GM12878 (cell line): Measurements from ENCODE around the gene TRIB2. TPM values are rescaled to one million over a fixed set of nuclear protein-coding genes. Genes with fewer than 3 reads are reported as not detected.

ENCODE experiments used
- ATAC-seq: fragments of 200-7000 bp; cut with Tn5 transposase; 3 replicates; pipeline ENCODE4 v1.9.1; 2020; ENCODE audit warnings: mild to moderate bottlenecking, moderate library complexity
- BruUV-seq: library from RNA; stranded (reverse); fragments of 400-500 nt; replicated peaks from 2 replicates; lab custom pipeline; 2021; lab: Mats Ljungman, UMichigan
- CTCF ChIA-PET: fragments of 300-600 bp; sonication (Branson Sonifier 250); formaldehyde crosslinking; extraction: SDS; loops from one replicate; lab custom pipeline; 2021; ENCODE audit warnings: inconsistent platforms; lab: Yijun Ruan, JAX
- POLR2A ChIA-PET: fragments of 350-600 bp; formaldehyde crosslinking; extraction: SDS; loops from one replicate; lab custom pipeline; 2021; ENCODE audit warnings: inconsistent platforms; lab: Charles Lee
- RAD21 ChIA-PET: fragments of 300-600 bp; sonication (Branson Sonifier 250); formaldehyde crosslinking; loops from one replicate; lab custom pipeline; 2023; ENCODE audit warnings: antibody characterized with exemption; ENCODE audit not compliant: unreplicated experiment; lab: Charles Lee
- SMC1A ChIA-PET: fragments of 300-600 bp; sonication (Branson Sonifier 250); formaldehyde crosslinking; loops from one replicate; lab custom pipeline; 2023; ENCODE audit not compliant: unreplicated experiment, uncharacterized antibody; lab: Charles Lee
- DNase-seq: peaks from one replicate; pipeline ENCODE4 v3.0.0-alpha.2; 2011; ENCODE audit warnings: low read depth, low spot score
- FAIRE-seq: peaks from 3 replicates; lab custom pipeline; 2011; peaks lifted over from hg19 to GRCh38; lab: Jason Lieb, UNC
- H2AFZ ChIP-seq: 2 replicates; pipeline ENCODE4 v1.6.0; 2011; ENCODE audit warnings: low read depth, low read length, control low read depth; ENCODE audit not compliant: control insufficient read depth
- H3K27ac ChIP-seq: 2 replicates; pipeline ENCODE4 v1.5.1; 2011; ENCODE audit warnings: control low read depth; ENCODE audit not compliant: control insufficient read depth, insufficient read depth
- H3K27me3 ChIP-seq, 2 experiments: replicated peaks in 1 of 2; 2 replicates each; pipeline versions ENCODE4 v1.6.0 to v1.6.1; 2011; ENCODE audit warnings: low read length in 1 of 2; ENCODE audit not compliant: control insufficient read depth in 2 of 2, insufficient read depth in 2 of 2
- H3K36me3 ChIP-seq, 2 experiments: 2 replicates each; pipeline ENCODE4 v1.5.1; 2011; ENCODE audit warnings: low read length in 1 of 2; ENCODE audit not compliant: control insufficient read depth in 2 of 2, insufficient read depth in 2 of 2
- H3K4me1 ChIP-seq: 2 replicates; pipeline ENCODE4 v1.6.1; 2011; ENCODE audit warnings: mild to moderate bottlenecking, low read length, moderate library complexity, mixed read lengths; ENCODE audit not compliant: control insufficient read depth, insufficient read depth
- H3K4me2 ChIP-seq: 2 replicates; pipeline ENCODE4 v1.6.0; 2011; ENCODE audit warnings: control low read depth; ENCODE audit not compliant: control insufficient read depth, insufficient read depth
- H3K4me3 ChIP-seq: fragments of 200-600 bp; sonication (generic); 2 replicates; pipeline ENCODE4 v1.5.1; 2016
- H3K79me2 ChIP-seq: 2 replicates; pipeline ENCODE4 v1.6.0; 2011; ENCODE audit warnings: low read length; ENCODE audit not compliant: control insufficient read depth, insufficient read depth
- H3K9ac ChIP-seq: 2 replicates; pipeline ENCODE4 v1.8.0; 2011; ENCODE audit warnings: low read length, control low read depth, mixed read lengths; ENCODE audit not compliant: control insufficient read depth, insufficient read depth
- H3K9me3 ChIP-seq: replicated peaks from 3 replicates; pipeline ENCODE4 v1.5.1; 2011; ENCODE audit warnings: mild to moderate bottlenecking, low read length; ENCODE audit not compliant: control insufficient read depth, insufficient read depth
- H4K20me1 ChIP-seq: 2 replicates; pipeline ENCODE4 v1.6.0; 2011; ENCODE audit not compliant: control insufficient read depth, insufficient read depth
- CBFB ChIP-seq: IDR thresholded peaks from 2 replicates; pipeline ENCODE4 v1.6.1; 2016; ENCODE audit warnings: antibody characterized with exemption, low read depth
- CHD4 ChIP-seq: fragments of 200-600 bp; sonication (generic); IDR thresholded peaks from 2 replicates; pipeline ENCODE4 v1.6.1; 2016; ENCODE audit warnings: mild to moderate bottlenecking
- DPF2 ChIP-seq: fragments of 450-650 bp; IDR thresholded peaks from 2 replicates; pipeline ENCODE4 v1.6.1; 2017; ENCODE audit warnings: mild to moderate bottlenecking
- EP300 ChIP-seq, 2 experiments: fragments of 150-350 bp in 1 of 2; IDR thresholded peaks; 2 replicates each; pipeline ENCODE4 v1.6.1; 2011 to 2012; ENCODE audit warnings: low read depth in 2 of 2, low read length in 2 of 2, borderline replicate concordance in 1 of 2, improper control_type of control experiment in 1 of 2, inconsistent platforms in 1 of 2; ENCODE audit not compliant: control insufficient read depth in 1 of 2
- GABPA ChIP-seq: IDR thresholded peaks from 2 replicates; pipeline ENCODE4 v1.6.1; 2014; ENCODE audit warnings: antibody characterized with exemption, low read depth, mild to moderate bottlenecking, inconsistent platforms
- IRF4 ChIP-seq: IDR thresholded peaks from 2 replicates; pipeline ENCODE4 v1.6.1; 2011; ENCODE audit warnings: low read depth, low read length
- KAT2A ChIP-seq: conservative IDR thresholded peaks from 2 replicates; pipeline ENCODE4 v1.6.1; 2011; ENCODE audit warnings: low read depth, low read length; ENCODE audit not compliant: control insufficient read depth
- LARP7 ChIP-seq: fragments of 450-650 bp; IDR thresholded peaks from 2 replicates; pipeline ENCODE4 v1.6.1; 2017; ENCODE audit warnings: mild to moderate bottlenecking
- NFYB ChIP-seq: IDR thresholded peaks from 2 replicates; pipeline ENCODE4 v1.6.1; 2011; ENCODE audit warnings: low read depth, mild to moderate bottlenecking, low read length, improper control_type of control experiment, moderate library complexity; ENCODE audit not compliant: insufficient read depth
- STAT1 ChIP-seq: fragments of 450-650 bp; conservative IDR thresholded peaks from 2 replicates; pipeline ENCODE4 v1.6.1; 2014; ENCODE audit warnings: antibody characterized with exemption, mild to moderate bottlenecking
- ZNF207 ChIP-seq: fragments of 450-650 bp; IDR thresholded peaks from 2 replicates; pipeline ENCODE4 v1.6.1; 2014; ENCODE audit warnings: antibody characterized with exemption, mild to moderate bottlenecking, borderline replicate concordance
- WGBS: methylation state at CpG from one replicate; pipeline ENCODE4 v1.1.6; 2016; ENCODE audit warnings: low lambda C conversion rate; ENCODE audit not compliant: insufficient replicate concordance, insufficient coverage; ENCODE audit errors: missing lambda C conversion rate; 5-methylcytosine and 5-hydroxymethylcytosine counted together
- in situ Hi-C: fragments of 300-500 bp; cut with MboI; formaldehyde crosslinking; loops from 9 replicates; pipeline ENCODE4 v1.14.3; 2018; ENCODE audit warnings: mixed read lengths
- intact Hi-C: fragments of 100-400 bp; cut with micrococcal nuclease; formaldehyde crosslinking; loops from one replicate; pipeline ENCODE4 v1.14.2; 2022; ENCODE audit not compliant: unreplicated experiment
- polyA plus RNA-seq, 11 experiments: library from polyadenylated mRNA; depleted of rRNA in 4 of 11; unstranded in 6 of 11; stranded (reverse) in 5 of 11; fragments of >200 nt; fragmentation: Nextera tagmentation in 4 of 11; fragmentation: Illumina TruSeq in 1 of 11; extraction: Ambion mirVana in 4 of 11; extraction: Trizol in 1 of 11; gene quantifications; 1 replicate in 1 of 11; 2 replicates in 10 of 11; pipeline versions ENCODE4 v1.2.1 to v1.2.3, GENCODE V29; 2011 to 2016; ENCODE audit warnings: inconsistent platforms in 2 of 11, missing spikeins in 2 of 11, low read depth in 1 of 11
- total RNA-seq, 4 experiments: library from RNA; depleted of rRNA in 3 of 4; stranded (reverse); fragments of >200 nt in 3 of 4; fragmentation: Illumina TruSeq in 1 of 4; extraction: Trizol in 1 of 4; gene quantifications; 2 replicates each; pipeline versions ENCODE4 v1.2.1 to v1.2.3, GENCODE V29; 2013 to 2021
- TF ChIP-seq, protein P1 (sequence below): fragments of 450-650 bp; formaldehyde crosslinking; IDR thresholded peaks from 2 replicates; pipeline ENCODE4 v1.4.0; 2020; ENCODE audit warnings: mild to moderate bottlenecking, moderate library complexity
- TF ChIP-seq, protein P2 (sequence below): fragments of 450-650 bp; IDR thresholded peaks from 2 replicates; pipeline ENCODE4 v1.6.1; 2017; ENCODE audit warnings: low read depth, mild to moderate bottlenecking, moderate library complexity

TRIB2 gene
- total and polyA plus RNA-seq, 10 of the 15 experiments (the other 5 are each of a cell fraction or from before 2014, with no cell fraction given): 1.6 to 9.2 (median 5.2) TPM

DNA sequence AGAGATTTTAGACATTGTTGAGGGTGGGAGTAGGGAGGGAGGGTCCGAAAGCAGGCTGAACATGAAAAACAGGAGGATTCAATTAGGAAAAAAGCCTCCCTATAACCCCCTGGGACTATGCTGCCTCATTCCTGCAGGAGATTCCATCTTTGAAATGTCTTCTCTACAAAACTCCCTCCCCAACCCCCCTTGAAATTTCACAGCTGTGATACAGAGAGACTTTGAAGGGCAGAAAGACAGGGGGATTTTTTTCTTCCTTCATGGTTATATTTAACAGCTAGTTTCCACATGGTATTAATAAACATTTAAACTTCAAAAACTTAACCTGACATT, 57.6 kb downstream of the TRIB2 start (continued):
- TF ChIP-seq, protein P1, sequence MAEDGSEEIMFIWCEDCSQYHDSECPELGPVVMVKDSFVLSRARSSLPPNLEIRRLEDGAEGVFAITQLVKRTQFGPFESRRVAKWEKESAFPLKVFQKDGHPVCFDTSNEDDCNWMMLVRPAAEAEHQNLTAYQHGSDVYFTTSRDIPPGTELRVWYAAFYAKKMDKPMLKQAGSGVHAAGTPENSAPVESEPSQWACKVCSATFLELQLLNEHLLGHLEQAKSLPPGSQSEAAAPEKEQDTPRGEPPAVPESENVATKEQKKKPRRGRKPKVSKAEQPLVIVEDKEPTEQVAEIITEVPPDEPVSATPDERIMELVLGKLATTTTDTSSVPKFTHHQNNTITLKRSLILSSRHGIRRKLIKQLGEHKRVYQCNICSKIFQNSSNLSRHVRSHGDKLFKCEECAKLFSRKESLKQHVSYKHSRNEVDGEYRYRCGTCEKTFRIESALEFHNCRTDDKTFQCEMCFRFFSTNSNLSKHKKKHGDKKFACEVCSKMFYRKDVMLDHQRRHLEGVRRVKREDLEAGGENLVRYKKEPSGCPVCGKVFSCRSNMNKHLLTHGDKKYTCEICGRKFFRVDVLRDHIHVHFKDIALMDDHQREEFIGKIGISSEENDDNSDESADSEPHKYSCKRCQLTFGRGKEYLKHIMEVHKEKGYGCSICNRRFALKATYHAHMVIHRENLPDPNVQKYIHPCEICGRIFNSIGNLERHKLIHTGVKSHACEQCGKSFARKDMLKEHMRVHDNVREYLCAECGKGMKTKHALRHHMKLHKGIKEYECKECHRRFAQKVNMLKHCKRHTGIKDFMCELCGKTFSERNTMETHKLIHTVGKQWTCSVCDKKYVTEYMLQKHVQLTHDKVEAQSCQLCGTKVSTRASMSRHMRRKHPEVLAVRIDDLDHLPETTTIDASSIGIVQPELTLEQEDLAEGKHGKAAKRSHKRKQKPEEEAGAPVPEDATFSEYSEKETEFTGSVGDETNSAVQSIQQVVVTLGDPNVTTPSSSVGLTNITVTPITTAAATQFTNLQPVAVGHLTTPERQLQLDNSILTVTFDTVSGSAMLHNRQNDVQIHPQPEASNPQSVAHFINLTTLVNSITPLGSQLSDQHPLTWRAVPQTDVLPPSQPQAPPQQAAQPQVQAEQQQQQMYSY: no peak
- no peak for TF ChIP-seq LARP7
- no peak for TF ChIP-seq KAT2A

DNA sequence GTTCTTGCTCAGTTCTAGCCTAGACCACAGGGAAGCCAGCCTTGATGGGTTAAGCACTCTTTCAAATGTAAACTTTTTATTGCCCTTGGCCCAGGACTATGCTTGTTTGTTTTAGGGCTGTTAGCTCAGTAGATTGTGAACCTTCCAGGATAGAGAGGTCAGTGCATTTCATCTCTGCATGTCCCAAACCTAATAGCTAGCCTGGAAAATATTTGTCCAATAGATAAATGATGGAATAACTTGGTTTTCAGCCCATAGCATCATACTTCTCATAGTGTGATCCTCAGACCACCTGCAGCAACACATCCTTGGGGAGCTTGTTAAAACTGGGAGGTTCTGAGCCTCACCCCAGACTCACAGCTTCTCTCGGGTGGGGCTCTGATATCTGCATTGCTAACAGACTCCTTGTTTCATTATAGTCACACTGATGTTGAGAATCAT, 59.8 kb downstream of the TRIB2 start:
- Histone ChIP-seq H4K20me1 (no peaks in the 10 kb centered on the region), H3K27me3 (no peaks in the 10 kb centered on the region), H3K4me1 (no peaks in the 10 kb centered on the region), H3K4me3 (no peak overlapping the region), H3K9me3 (no peaks in the 10 kb centered on the region), H3K4me2 (no peak overlapping the region), H3K36me3 (no peaks in the 10 kb centered on the region), H3K27ac (no peak overlapping the region), H3K79me2 (no peaks in the 10 kb centered on the region), H3K9ac (no peak overlapping the region), H2AFZ (no peak overlapping the region)
- ChIA-PET SMC1A (interaction anchor here (1.6 kb wide), 1 partner anchor 13 kb away, joined by 4 read pairs; no protein-coding TSS in a partner anchor), POLR2A (no interaction called here), RAD21 (no interaction called here), CTCF (no interaction called here)
- intact Hi-C loops (no loop called here), in situ Hi-C loops (no loop called here)
- ATAC-seq: no peak
- TF ChIP-seq NFYB (no peak), CBFB (no peak), IRF4 (no peak), ZNF207 (no peak), DPF2 (no peak), LARP7 (no peak), EP300 (IDR thresholded peaks at IDR 0.05; ENCODE audit: borderline replicate concordance in 1 of 2, control insufficient read depth in 1 of 2, low read depth in 2 of 2, low read length in 2 of 2) (no peak), STAT1 (no peak), GABPA (no peak), CHD4 (no peak)
- TF ChIP-seq, protein P2, sequence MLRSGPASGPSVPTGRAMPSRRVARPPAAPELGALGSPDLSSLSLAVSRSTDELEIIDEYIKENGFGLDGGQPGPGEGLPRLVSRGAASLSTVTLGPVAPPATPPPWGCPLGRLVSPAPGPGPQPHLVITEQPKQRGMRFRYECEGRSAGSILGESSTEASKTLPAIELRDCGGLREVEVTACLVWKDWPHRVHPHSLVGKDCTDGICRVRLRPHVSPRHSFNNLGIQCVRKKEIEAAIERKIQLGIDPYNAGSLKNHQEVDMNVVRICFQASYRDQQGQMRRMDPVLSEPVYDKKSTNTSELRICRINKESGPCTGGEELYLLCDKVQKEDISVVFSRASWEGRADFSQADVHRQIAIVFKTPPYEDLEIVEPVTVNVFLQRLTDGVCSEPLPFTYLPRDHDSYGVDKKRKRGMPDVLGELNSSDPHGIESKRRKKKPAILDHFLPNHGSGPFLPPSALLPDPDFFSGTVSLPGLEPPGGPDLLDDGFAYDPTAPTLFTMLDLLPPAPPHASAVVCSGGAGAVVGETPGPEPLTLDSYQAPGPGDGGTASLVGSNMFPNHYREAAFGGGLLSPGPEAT: no peak
- no TSS peak for BruUV-seq
- DNase-seq: no peak
- FAIRE-seq: no peak
- WGBS: 0% methylated on average over 1 of the region's 1 CpG
